IMR-90 (cell line): Measurements from ENCODE around the gene PAEP.

Source experiments
- BHLHE40 ChIP-seq: fragments of 150-350 bp; IDR thresholded peaks from 2 replicates; pipeline ENCODE4 v1.6.1; 2016; ENCODE audit warnings: mild to moderate bottlenecking, low read depth, low read length
- CEBPB ChIP-seq: IDR thresholded peaks from 2 replicates; pipeline ENCODE4 v1.6.1; 2012; ENCODE audit warnings: low read depth, low read length, improper control_type of control experiment
- CHD1 ChIP-seq: IDR thresholded peaks from 2 replicates; pipeline ENCODE4 v1.6.1; 2012; ENCODE audit warnings: low read depth, low read length, improper control_type of control experiment
- CTCF ChIP-seq: conservative IDR thresholded peaks from 2 replicates; pipeline ENCODE4 v1.5.1; 2012; ENCODE audit warnings: mild to moderate bottlenecking, low read depth, low read length, improper control_type of control experiment
- FOS ChIP-seq: fragments of 150-350 bp; IDR thresholded peaks from 2 replicates; pipeline ENCODE4 v1.6.1; 2016; ENCODE audit warnings: low read depth, low read length
- MAFK ChIP-seq: IDR thresholded peaks from 2 replicates; pipeline ENCODE4 v1.6.1; 2012; ENCODE audit warnings: low read depth, low read length, improper control_type of control experiment
- MAZ ChIP-seq: IDR thresholded peaks from 2 replicates; pipeline ENCODE4 v1.6.1; 2012; ENCODE audit warnings: low read depth, mild to moderate bottlenecking, low read length, improper control_type of control experiment, moderate library complexity, borderline replicate concordance
- NFE2L2 ChIP-seq: fragments of 150-350 bp; IDR thresholded peaks from 2 replicates; pipeline ENCODE4 v1.6.1; 2016; ENCODE audit warnings: low read depth, mild to moderate bottlenecking, low read length
- POLR2A ChIP-seq: IDR thresholded peaks from 2 replicates; pipeline ENCODE4 v1.6.1; 2012; ENCODE audit warnings: mild to moderate bottlenecking, low read depth, low read length
- RAD21 ChIP-seq: IDR thresholded peaks from 2 replicates; pipeline ENCODE4 v1.6.1; 2012; ENCODE audit warnings: low read length, improper control_type of control experiment
- RCOR1 ChIP-seq: IDR thresholded peaks from 2 replicates; pipeline ENCODE4 v1.6.1; 2012; ENCODE audit warnings: mild to moderate bottlenecking, low read length, improper control_type of control experiment; ENCODE audit not compliant: insufficient replicate concordance
- RFX5 ChIP-seq: IDR thresholded peaks from 2 replicates; pipeline ENCODE4 v1.8.0; 2012; ENCODE audit warnings: low read depth, mild to moderate bottlenecking, low read length, moderate library complexity
- USF2 ChIP-seq: fragments of 150-350 bp; IDR thresholded peaks from 2 replicates; pipeline ENCODE4 v1.6.1; 2017; ENCODE audit warnings: mild to moderate bottlenecking, antibody characterized with exemption, low read length, low read depth

DNA sequence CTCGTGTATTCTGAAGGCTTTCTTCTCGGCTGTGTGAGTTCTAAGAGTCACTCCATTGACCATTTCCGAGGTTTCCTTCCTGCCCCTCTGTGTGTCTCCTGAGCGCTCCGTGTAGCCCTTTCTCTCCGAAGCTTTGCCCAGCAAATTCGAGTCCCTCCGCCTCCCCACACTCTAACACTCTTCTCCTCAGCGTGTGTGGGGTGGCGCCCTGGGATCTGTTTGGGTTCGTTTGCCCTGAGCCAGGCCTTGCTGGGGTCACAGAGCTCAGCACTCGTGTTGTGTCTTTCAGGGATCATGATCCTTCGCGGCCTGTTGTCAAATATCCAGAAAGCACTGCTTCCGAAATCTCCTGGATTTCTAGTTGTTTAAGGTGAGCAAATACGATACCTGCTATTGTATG is 5.6 kb upstream of the PAEP start:
- TF ChIP-seq BHLHE40 (no peak), POLR2A (no peak), CTCF (no peak), MAZ (no peak), CEBPB (no peak), RFX5 (no peak), MAFK (no peak), RCOR1 (no peak), RAD21 (no peak), NFE2L2 (no peak), USF2 (no peak), CHD1 (no peak), FOS (no peak)
